ENCODE results near the gene MTA2. TPM values are rescaled to one million over a fixed set of nuclear protein-coding genes. Genes with fewer than 3 reads are reported as not detected.

MTA2 gene
- total RNA-seq, 2 donors from 2014 or later, result 30.0 to 40.5 TPM

GRCh38 chr11:62614275-62614674 lies 12.6 kb upstream of the MTA2 start:
- TF ChIP-seq, protein P1, sequence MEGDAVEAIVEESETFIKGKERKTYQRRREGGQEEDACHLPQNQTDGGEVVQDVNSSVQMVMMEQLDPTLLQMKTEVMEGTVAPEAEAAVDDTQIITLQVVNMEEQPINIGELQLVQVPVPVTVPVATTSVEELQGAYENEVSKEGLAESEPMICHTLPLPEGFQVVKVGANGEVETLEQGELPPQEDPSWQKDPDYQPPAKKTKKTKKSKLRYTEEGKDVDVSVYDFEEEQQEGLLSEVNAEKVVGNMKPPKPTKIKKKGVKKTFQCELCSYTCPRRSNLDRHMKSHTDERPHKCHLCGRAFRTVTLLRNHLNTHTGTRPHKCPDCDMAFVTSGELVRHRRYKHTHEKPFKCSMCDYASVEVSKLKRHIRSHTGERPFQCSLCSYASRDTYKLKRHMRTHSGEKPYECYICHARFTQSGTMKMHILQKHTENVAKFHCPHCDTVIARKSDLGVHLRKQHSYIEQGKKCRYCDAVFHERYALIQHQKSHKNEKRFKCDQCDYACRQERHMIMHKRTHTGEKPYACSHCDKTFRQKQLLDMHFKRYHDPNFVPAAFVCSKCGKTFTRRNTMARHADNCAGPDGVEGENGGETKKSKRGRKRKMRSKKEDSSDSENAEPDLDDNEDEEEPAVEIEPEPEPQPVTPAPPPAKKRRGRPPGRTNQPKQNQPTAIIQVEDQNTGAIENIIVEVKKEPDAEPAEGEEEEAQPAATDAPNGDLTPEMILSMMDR (IDR thresholded peaks at IDR 0.05), result no peak
- H3K9me3 ChIP-seq, result no peaks in the 10 kb centered on the region
- DNase-seq (ENCODE audit: low spot score), result no peak
- no peak overlapping the region for H3K27ac ChIP-seq
- peaks cover 0 to 28% of the 10 kb centered on the region in 2 donors for H3K4me1 ChIP-seq
- H3K27me3 ChIP-seq, result no peaks in the 10 kb centered on the region
- H3K36me3 ChIP-seq, result peaks cover 10% of the 10 kb centered on the region
- no peak overlapping the region for H3K4me3 ChIP-seq

- Histone ChIP-seq H3K27ac (peak overlapping the region; percentile 92 to 97), H3K4me1 (peaks cover 0 to 28% of the 10 kb centered on the region in 2 donors), H3K36me3 (peaks cover 12% of the 10 kb centered on the region), H3K27me3 (no peaks in the 10 kb centered on the region), H3K4me3 (peak overlapping the region in 1 of 2 donors; percentile 78), H3K9me3 (no peaks in the 10 kb centered on the region)
- TF ChIP-seq, protein P1 (IDR thresholded peaks at IDR 0.05), result no peak
- no peak for DNase-seq (ENCODE audit: low spot score)
Measured at GRCh38 chr11:62613291-62613778, 11.7 kb upstream of the MTA2 start.

DNA sequence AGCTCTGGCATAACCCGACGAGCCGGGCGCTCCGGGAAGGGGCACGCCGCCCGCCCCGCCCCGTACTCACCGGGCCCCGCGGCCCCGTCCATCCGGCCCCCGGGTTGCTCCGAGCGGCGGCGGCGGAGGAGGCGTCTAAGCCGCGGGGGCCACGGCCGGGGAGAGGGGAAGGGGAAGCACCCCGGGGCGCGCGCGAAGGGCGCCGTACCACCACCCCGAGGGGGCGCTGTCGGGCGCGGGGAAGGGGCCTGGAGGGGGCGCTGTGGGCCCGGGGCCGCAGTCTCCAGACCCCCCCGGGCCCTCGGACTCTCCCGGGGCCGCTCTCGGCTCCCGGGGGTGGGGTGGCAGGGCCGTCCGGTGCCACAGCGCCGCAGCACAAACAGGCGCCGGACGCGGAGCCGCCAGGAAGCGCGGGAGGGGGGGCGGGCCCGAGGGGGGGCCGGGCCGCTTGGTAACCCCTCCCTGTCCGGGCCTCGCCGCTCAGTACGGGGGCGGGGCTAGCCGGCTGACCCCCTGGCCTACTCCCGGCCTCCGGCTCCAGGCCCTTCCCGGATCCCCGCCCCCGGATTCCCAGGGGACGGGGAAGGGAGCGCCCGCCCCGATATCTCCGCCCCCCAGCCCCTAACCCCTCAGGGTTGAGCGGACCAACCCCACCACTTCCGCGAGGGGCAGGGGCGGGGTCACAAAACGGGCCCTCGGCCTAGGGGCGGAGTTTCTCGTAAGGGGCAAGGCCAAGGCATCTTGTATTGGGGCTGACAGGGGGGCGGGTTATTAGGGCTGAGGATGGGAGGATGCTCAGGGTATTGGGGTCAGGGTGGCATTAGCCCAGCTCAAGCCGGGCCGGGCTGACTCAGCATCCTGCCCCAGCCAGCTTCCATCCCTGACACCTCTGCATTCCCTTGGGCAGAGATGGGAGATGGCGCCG lies 11.0 kb upstream of the MTA2 start, which contains the start of the genes EML3 and ROM1:
EML3 (minus strand) TSS at position 410 of the 925 bp plus-strand sequence; CDS start at position 92, 318 bp downstream.
ROM1 (plus strand) TSS at position 892 of the 925 bp plus-strand sequence; CDS start at position 917, 25 bp downstream.
- DNase-seq (ENCODE audit: low spot score), result peak; percentile 95
- Histone ChIP-seq H3K4me3 (peak within 1 kb of the TSS; percentile 78 to 88), H3K27me3 (no peaks in the 10 kb centered on the region), H3K27ac (peak within 1 kb of the TSS; percentile 92 to 97), H3K4me1 (peaks cover 0 to 28% of the 10 kb centered on the region in 2 donors), H3K9me3 (no peaks in the 10 kb centered on the region), H3K36me3 (peaks cover 16% of the 10 kb centered on the region)
- TF ChIP-seq, protein P1 (IDR thresholded peaks at IDR 0.05), result peak; percentile 98 to 100

- peaks cover 13% of the 10 kb centered on the region for H3K36me3 ChIP-seq
Measured at GRCh38 chr11:62611705-62612365, 10.2 kb upstream of the MTA2 start.

More at GRCh38 chr11:62611705-62612365, 10.2 kb upstream of the MTA2 start:
- Histone ChIP-seq H3K27ac (peak overlapping the region; percentile 92 to 97), H3K4me3 (peak overlapping the region; percentile 78 to 88), H3K9me3 (no peaks in the 10 kb centered on the region), H3K4me1 (peaks cover 0 to 28% of the 10 kb centered on the region in 2 donors), H3K27me3 (no peaks in the 10 kb centered on the region)
- TF ChIP-seq, protein P1 (IDR thresholded peaks at IDR 0.05), result no peak
- peak; percentile 66 for DNase-seq (ENCODE audit: low spot score)

Measured in right atrium auricular region (tissue), 2 donors.